MCF 10A (cell line): ENCODE results near the gene REV3L. TPM values are rescaled to one million over a fixed set of nuclear protein-coding genes. Genes with fewer than 3 reads are reported as not detected.
A peak's percentile ranks its signal among the peaks of the same experiment; 100 is the strongest.

ENCODE experiments used
- BruUV-seq: library from RNA; stranded (reverse); fragments of 400-500 nt; replicated peaks from 2 replicates; lab custom pipeline; 2021; lab: Mats Ljungman, UMichigan
- CTCF ChIA-PET: fragments of 300-600 bp; sonication (Branson Sonifier 250); formaldehyde crosslinking; extraction: SDS; loops from one replicate; lab custom pipeline; 2021; ENCODE audit warnings: antibody characterized with exemption, inconsistent platforms; lab: Yijun Ruan, JAX
- POLR2A ChIA-PET: fragments of 300-600, 350-650 bp; sonication (Branson Sonifier 250); formaldehyde crosslinking; extraction: SDS; loops from one replicate; lab custom pipeline; 2020; ENCODE audit warnings: antibody characterized with exemption, inconsistent platforms; lab: Yijun Ruan, JAX
- DNase-seq: peaks from one replicate; pipeline ENCODE4 v3.0.0-alpha.2; 2018; ENCODE audit not compliant: unreplicated experiment
- H3K27ac Mint-ChIP-seq: one replicate; pipeline ENCODE4 v1.8.0; 2022; ENCODE audit warnings: mild to moderate bottlenecking, low read depth, mixed read lengths; ENCODE audit not compliant: unreplicated experiment
- H3K27me3 Mint-ChIP-seq: one replicate; pipeline ENCODE4 v1.8.0; 2022; ENCODE audit warnings: mixed read lengths; ENCODE audit not compliant: insufficient read depth, unreplicated experiment
- H3K36me3 Mint-ChIP-seq: one replicate; pipeline ENCODE4 v1.8.0; 2022; ENCODE audit warnings: mild to moderate bottlenecking, moderate library complexity, mixed read lengths; ENCODE audit not compliant: insufficient read depth, unreplicated experiment
- H3K4me1 Mint-ChIP-seq: one replicate; pipeline ENCODE4 v1.8.0; 2022; ENCODE audit warnings: mixed read lengths; ENCODE audit not compliant: insufficient read depth, unreplicated experiment
- H3K4me3 Mint-ChIP-seq: one replicate; pipeline ENCODE4 v1.8.0; 2022; ENCODE audit warnings: mild to moderate bottlenecking, moderate library complexity, mixed read lengths; ENCODE audit not compliant: unreplicated experiment
- H3K9me3 Mint-ChIP-seq: one replicate; pipeline ENCODE4 v1.8.0; 2022; ENCODE audit warnings: mixed read lengths; ENCODE audit not compliant: unreplicated experiment
- CTCF ChIP-seq: fragments of 200-600 bp; IDR thresholded peaks from one replicate; pipeline ENCODE4 v1.8.0; 2022; ENCODE audit warnings: antibody characterized with exemption, mild to moderate bottlenecking; ENCODE audit not compliant: unreplicated experiment
- intact Hi-C: fragments of 100-400 bp; cut with micrococcal nuclease; formaldehyde crosslinking; loops from 2 replicates; pipeline ENCODE4 v1.14.1; 2022
- total RNA-seq: library from RNA; stranded (reverse); gene quantifications from 2 replicates; pipeline ENCODE4 v1.2.3, GENCODE V29; 2022

The REV3L gene
- total RNA-seq, 1 experiment from 2014 or later = 31.2 TPM

- Mint-ChIP-seq H3K4me3 (no peak overlapping the region), H3K9me3 (no peaks in the 10 kb centered on the region), H3K27ac (peak overlapping the region; percentile 43), H3K27me3 (no peaks in the 10 kb centered on the region), H3K4me1 (peaks cover 34% of the 10 kb centered on the region), H3K36me3 (peaks cover 7% of the 10 kb centered on the region)
- BruUV-seq = no TSS peak
- intact Hi-C loops = no loop called here
- TF ChIP-seq CTCF = no peak
- DNase-seq = peak; percentile 32
- CTCF ChIA-PET = interaction anchor here (0.6 kb wide), 2 partner anchors 24 to 160 kb away, joined by 3 to 4 read pairs; a partner anchor contains a TSS
- POLR2A ChIA-PET = no interaction called here
Measured at GRCh38 chr6:111418971-111419693, 63.9 kb downstream of the REV3L start.

- Mint-ChIP-seq H3K4me1 (peaks cover 22% of the 10 kb centered on the region), H3K27me3 (no peaks in the 10 kb centered on the region), H3K36me3 (peaks cover 7% of the 10 kb centered on the region), H3K27ac (no peak overlapping the region), H3K9me3 (no peaks in the 10 kb centered on the region), H3K4me3 (no peak overlapping the region)
- TF ChIP-seq CTCF = no peak
- ChIA-PET POLR2A (interaction anchor here (0.5 to 0.8 kb wide), 3 partner anchors 43 to 64 kb away, joined by 3 read pairs; no protein-coding TSS in a partner anchor), CTCF (no interaction called here)
- no peak for DNase-seq
- BruUV-seq = no TSS peak
- intact Hi-C loops = no loop called here
Measured at GRCh38 chr6:111417946-111418345, 65.1 kb downstream of the REV3L start.

GRCh38 chr6:111417181-111417585 is 65.8 kb downstream of the REV3L start:
- no peak overlapping the region for H3K4me3 Mint-ChIP-seq
- H3K27me3 Mint-ChIP-seq = no peaks in the 10 kb centered on the region
- no peak for TF ChIP-seq CTCF
- no peak for DNase-seq
- no peaks in the 10 kb centered on the region for H3K9me3 Mint-ChIP-seq
- peaks cover 21% of the 10 kb centered on the region for H3K4me1 Mint-ChIP-seq
- H3K36me3 Mint-ChIP-seq = peaks cover 7% of the 10 kb centered on the region
- no peak overlapping the region for H3K27ac Mint-ChIP-seq
- POLR2A ChIA-PET = interaction anchor here (0.8 kb wide), 1 partner anchor 65 kb away, joined by 3 read pairs; no protein-coding TSS in a partner anchor
- CTCF ChIA-PET = no interaction called here
- intact Hi-C loops = no loop called here
- no TSS peak for BruUV-seq

- intact Hi-C loops = no loop called here
- peaks cover 6% of the 10 kb centered on the region for H3K36me3 Mint-ChIP-seq
- ChIA-PET CTCF (interaction anchor here (0.6 kb wide), 2 partner anchors 235 to 627 kb away, joined by 3 to 5 read pairs; no protein-coding TSS in a partner anchor), POLR2A (interaction anchor here (0.6 to 1.1 kb wide), 3 partner anchors 10 to 447 kb away, joined by 3 to 7 read pairs (median 3); no protein-coding TSS in a partner anchor)
- BruUV-seq = no TSS peak
- H3K27ac Mint-ChIP-seq = no peak overlapping the region
- DNase-seq = no peak
- no peak overlapping the region for H3K4me3 Mint-ChIP-seq
- TF ChIP-seq CTCF = no peak
- H3K27me3 Mint-ChIP-seq = no peaks in the 10 kb centered on the region
- H3K4me1 Mint-ChIP-seq = peaks cover 21% of the 10 kb centered on the region
- no peaks in the 10 kb centered on the region for H3K9me3 Mint-ChIP-seq
Measured at GRCh38 chr6:111416529-111416928, 66.5 kb downstream of the REV3L start.
